ENCODE results near the gene CTXND1.

The CTXND1 gene

GRCh38 chr15:80188251-80188650, 63.8 kb downstream of the CTXND1 start:
- TF ChIP-seq CTCF (IDR thresholded peaks at IDR 0.05; ENCODE audit: insufficient read depth, low read length) (no peak), GABPA (IDR thresholded peaks at IDR 0.05; ENCODE audit: low read depth) (no peak), REST (IDR thresholded peaks at IDR 0.05; ENCODE audit: insufficient replicate concordance, low read depth) (no peak), SPI1 (IDR thresholded peaks at IDR 0.05; ENCODE audit: borderline replicate concordance, low read depth) (no peak), POLR2AphosphoS5 (IDR thresholded peaks at IDR 0.05; ENCODE audit: low read depth) (no peak)
- DNase-seq (ENCODE audit: low read depth in 1 of 2, low spot score in 1 of 2), result no peak
- H3K27ac ChIP-seq (replicated peaks), result no peak overlapping the region
- no peak overlapping the region for H3K4me3 ChIP-seq (replicated peaks; ENCODE audit: insufficient read depth, low read length)
- no peaks in the 10 kb centered on the region for H3K27me3 ChIP-seq (ENCODE audit: insufficient read depth, poor library complexity, severe bottlenecking)

GRCh38 chr15:80186597-80186996, 65.4 kb downstream of the CTXND1 start:
- Histone ChIP-seq H3K27ac (replicated peaks) (no peak overlapping the region), H3K4me3 (replicated peaks; ENCODE audit: insufficient read depth, low read length) (no peak overlapping the region), H3K27me3 (ENCODE audit: insufficient read depth, poor library complexity, severe bottlenecking) (no peaks in the 10 kb centered on the region)
- DNase-seq (ENCODE audit: low read depth in 1 of 2, low spot score in 1 of 2), result no peak
- no peak for TF ChIP-seq GABPA (IDR thresholded peaks at IDR 0.05; ENCODE audit: low read depth)
- TF ChIP-seq POLR2AphosphoS5 (IDR thresholded peaks at IDR 0.05; ENCODE audit: low read depth), result no peak
- TF ChIP-seq SPI1 (IDR thresholded peaks at IDR 0.05; ENCODE audit: borderline replicate concordance, low read depth), result no peak
- no peak for TF ChIP-seq REST (IDR thresholded peaks at IDR 0.05; ENCODE audit: insufficient replicate concordance, low read depth)
- TF ChIP-seq CTCF (IDR thresholded peaks at IDR 0.05; ENCODE audit: insufficient read depth, low read length), result no peak

GRCh38 chr15:80186066-80186465, 65.9 kb downstream of the CTXND1 start:
- Histone ChIP-seq H3K4me3 (replicated peaks; ENCODE audit: insufficient read depth, low read length) (no peak overlapping the region), H3K27ac (replicated peaks) (no peak overlapping the region), H3K27me3 (ENCODE audit: insufficient read depth, poor library complexity, severe bottlenecking) (no peaks in the 10 kb centered on the region)
- TF ChIP-seq GABPA (IDR thresholded peaks at IDR 0.05; ENCODE audit: low read depth) (no peak), SPI1 (IDR thresholded peaks at IDR 0.05; ENCODE audit: borderline replicate concordance, low read depth) (no peak), REST (IDR thresholded peaks at IDR 0.05; ENCODE audit: insufficient replicate concordance, low read depth) (no peak), POLR2AphosphoS5 (IDR thresholded peaks at IDR 0.05; ENCODE audit: low read depth) (no peak), CTCF (IDR thresholded peaks at IDR 0.05; ENCODE audit: insufficient read depth, low read length) (no peak)
- no peak for DNase-seq (ENCODE audit: low read depth in 1 of 2, low spot score in 1 of 2)

Data from HL-60 (cell line).